PC-3 (cell line): ENCODE results near the gene CERS6.

Experiments used
- CTCF ChIP-seq: fragments of 300-600 bp; sonication (generic); conservative IDR thresholded peaks from 2 replicates; pipeline ENCODE4 v1.5.1; 2017; ENCODE audit warnings: antibody characterized with exemption, low read depth, mild to moderate bottlenecking, low read length
- EZH2 ChIP-seq: fragments of 300-600 bp; sonication (generic); IDR thresholded peaks from one replicate; pipeline ENCODE4 v1.6.1; 2017; ENCODE audit warnings: antibody characterized with exemption, mild to moderate bottlenecking, low read length; ENCODE audit not compliant: unreplicated experiment
- EZH2phosphoT487 ChIP-seq: fragments of 300-600 bp; sonication (generic); IDR thresholded peaks from 2 replicates; pipeline ENCODE4 v1.6.1; 2018; ENCODE audit warnings: mild to moderate bottlenecking, antibody characterized with exemption, low read length, borderline replicate concordance

GRCh38 chr2:168475636-168476035 is 19.6 kb downstream of the CERS6 start:
- TF ChIP-seq CTCF (no peak), EZH2phosphoT487 (no peak), EZH2 (no peak)
